Epithelial cell of proximal tubule (primary cell): Measurements from ENCODE around the gene BPIFA3. TPM values are rescaled to one million over a fixed set of nuclear protein-coding genes. Genes with fewer than 3 reads are reported as not detected.
"Not testable (repeated sequence)": the region's sequence is repeated elsewhere in the genome, so short reads cannot be mapped to it uniquely, and the experiment has no call there.

Experiments
- DNase-seq: peaks from one replicate; pipeline ENCODE4 v3.0.0-alpha.2; 2011; ENCODE audit warnings: low read depth
- H3K4me3 ChIP-seq: 2 replicates; pipeline ENCODE4 v1.5.1; 2011; ENCODE audit warnings: low read depth, mild to moderate bottlenecking, low read length
- CTCF ChIP-seq: conservative IDR thresholded peaks from 2 replicates; pipeline ENCODE4 v1.5.1; 2012; ENCODE audit warnings: low read depth, mild to moderate bottlenecking, low read length
- total RNA-seq: library from RNA; depleted of rRNA; stranded (reverse); fragments of >200 nt; gene quantifications from 2 replicates; pipeline ENCODE4 v1.2.3, GENCODE V29; 2015

BPIFA3 gene
- total RNA-seq, 1 donor from 2014 or later, result not detected

DNA sequence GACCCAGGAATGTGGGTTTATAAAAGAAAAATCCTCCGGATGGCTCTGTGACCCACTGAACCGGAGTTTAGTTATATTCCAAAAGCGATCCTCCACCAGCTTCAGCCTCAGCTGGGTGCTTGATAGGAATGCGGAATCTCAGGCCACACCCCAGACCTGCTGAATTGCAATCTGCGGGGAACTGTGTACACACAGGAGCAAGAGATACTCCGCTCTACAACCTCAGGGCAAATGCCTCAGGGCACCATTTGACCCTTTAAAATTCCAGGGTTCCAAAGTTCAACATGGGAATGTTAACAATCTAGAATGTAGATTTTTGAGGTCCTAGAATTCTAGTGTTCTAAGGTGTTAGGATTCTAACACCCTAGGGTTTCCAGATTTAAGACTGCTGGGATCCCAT, 38.4 kb upstream of the BPIFA3 start:
- H3K4me3 ChIP-seq, result no peak overlapping the region
- DNase-seq, result no peak
- no peak for TF ChIP-seq CTCF

DNA sequence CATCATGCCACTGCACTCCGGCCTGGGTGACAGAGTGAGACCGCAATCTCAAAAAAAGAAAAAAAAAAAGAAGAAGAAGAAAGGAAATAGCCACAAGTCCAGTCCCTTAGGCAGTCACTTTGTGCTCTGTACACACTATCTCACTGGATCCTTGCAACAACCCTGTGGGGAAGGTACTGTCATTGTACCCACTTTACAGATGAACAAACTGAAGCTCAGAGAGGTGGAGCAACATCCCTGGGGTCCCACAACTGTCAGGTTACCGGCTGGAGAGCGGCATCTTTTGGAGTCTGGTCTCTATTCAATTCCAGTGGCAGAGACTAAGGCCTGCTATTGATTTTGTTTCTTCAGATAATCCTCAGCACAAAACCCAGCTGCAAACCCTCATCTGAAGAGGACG, 37.0 kb upstream of the BPIFA3 start:
- no peak for TF ChIP-seq CTCF
- DNase-seq, result no peak
- no peak overlapping the region for H3K4me3 ChIP-seq

DNA sequence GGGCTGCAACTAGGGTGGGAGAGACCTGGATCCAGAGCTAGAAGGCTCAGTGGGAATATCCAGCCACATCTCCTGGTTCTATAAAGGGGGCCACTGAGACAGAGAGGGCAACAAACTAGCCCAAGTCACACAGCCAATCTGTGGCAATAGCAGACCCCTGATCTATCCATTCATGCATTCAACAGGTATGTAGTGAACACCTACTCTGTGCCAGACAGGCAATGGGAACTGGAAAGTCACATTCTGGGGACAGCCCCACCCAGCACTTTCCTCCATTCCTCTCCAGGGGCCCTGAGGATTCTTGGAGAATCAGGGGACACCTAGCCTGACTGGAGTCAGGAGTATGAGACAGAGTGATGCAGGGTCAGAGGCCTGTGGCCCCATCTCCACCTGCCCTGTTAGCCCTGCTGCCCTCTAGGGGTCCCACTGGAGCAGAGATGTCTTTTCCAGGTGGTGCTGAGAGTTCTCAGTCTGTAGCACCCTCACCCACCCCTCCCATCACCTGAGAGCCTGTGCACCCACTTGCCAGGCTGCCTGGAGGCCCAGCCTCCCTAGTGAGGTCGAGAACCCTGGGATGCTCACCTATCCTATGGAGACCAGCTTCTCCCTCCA, 35.6 kb upstream of the BPIFA3 start:
- DNase-seq, result no peak
- no peak overlapping the region for H3K4me3 ChIP-seq
- no peak for TF ChIP-seq CTCF

DNA sequence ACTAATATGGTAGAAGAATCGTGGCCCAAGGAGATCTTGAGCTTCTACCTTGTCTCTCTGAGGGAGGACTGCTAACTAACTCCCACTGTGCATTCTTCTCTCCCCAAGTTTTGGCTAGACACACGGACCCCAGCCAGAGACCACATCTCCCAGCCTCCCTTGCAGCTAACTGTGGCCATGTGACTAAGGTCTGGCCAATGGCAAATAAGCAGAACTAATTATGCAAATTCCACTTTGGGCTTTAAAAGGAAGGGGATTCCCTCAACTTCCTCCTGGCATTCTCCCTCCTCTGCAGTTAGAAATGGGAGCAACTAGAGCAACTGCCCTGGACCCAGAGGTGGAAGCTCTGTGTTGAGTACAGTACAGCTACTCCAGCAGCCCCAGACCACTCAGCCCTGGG, 33.8 kb upstream of the BPIFA3 start:
- TF ChIP-seq CTCF, result no peak
- H3K4me3 ChIP-seq, result no peak overlapping the region
- DNase-seq, result no peak

DNA sequence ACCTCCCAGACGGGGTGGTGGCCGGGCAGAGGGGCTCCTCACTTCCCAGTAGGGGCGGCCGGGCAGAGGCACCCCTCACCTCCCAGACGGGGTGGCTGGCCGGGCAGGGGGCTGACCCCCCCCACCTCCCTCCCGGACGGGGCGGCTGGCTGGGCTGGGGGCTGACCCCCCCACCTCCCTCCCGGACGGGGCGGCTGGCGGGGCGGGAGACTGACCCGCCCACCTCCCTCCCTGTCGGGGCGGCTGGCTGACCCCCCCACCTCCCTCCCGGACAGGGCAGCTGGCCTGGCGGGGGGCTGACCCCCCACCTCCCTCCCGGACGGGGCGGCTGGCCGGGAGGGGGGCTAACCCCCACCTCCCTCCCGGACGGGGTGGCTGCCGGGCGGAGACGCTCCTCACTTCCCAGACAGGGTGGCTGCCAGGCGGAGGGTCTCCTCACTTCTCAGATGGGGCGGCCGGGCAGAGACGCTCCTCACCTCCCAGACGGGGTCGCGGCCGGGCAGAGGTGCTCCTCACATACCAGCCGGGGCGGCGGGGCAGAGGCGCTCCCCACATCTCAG, 32.0 kb upstream of the BPIFA3 start:
- DNase-seq, H3K4me3 ChIP-seq: not testable (repeated sequence)

- DNase-seq, result no peak
- TF ChIP-seq CTCF, result no peak
- no peak overlapping the region for H3K4me3 ChIP-seq
These were observed 29.7 kb upstream of the BPIFA3 start for GRCh38 chr20:33187491-33187890.

GRCh38 chr20:33188421-33188820, 28.7 kb upstream of the BPIFA3 start:
- DNase-seq, result no peak
- H3K4me3 ChIP-seq, result no peak overlapping the region
- TF ChIP-seq CTCF, result no peak
